Right lobe of liver (tissue), 6 donors: ENCODE measurements around the gene ANXA3. TPM values are rescaled to one million over a fixed set of nuclear protein-coding genes. Genes with fewer than 3 reads are reported as not detected.

Experiments
- ATAC-seq, 4 donors: fragments of 200-7000 bp; cut with Tn5 transposase; one replicate each; pipeline ENCODE4 v1.9.1; 2020; ENCODE audit warnings: mild to moderate bottlenecking in 4 of 4, moderate library complexity in 4 of 4
- DNase-seq, 3 donors: peaks; one replicate each; pipeline ENCODE4 v3.0.0-alpha.2; 2020
- H3K27ac ChIP-seq, 3 donors: fragments of 200-600 bp; one replicate each; pipeline ENCODE4 v1.8.0; 2022
- H3K27me3 ChIP-seq, 2 donors: fragments of 200-600 bp; one replicate each; pipeline ENCODE4 v1.8.0; 2022
- H3K36me3 ChIP-seq, 4 donors: fragments of 200-600 bp; sonication (generic) in 1 of 4; one replicate each; pipeline versions ENCODE4 v1.5.1 to v1.8.0; 2017 to 2022; ENCODE audit warnings: control low read depth in 1 of 4
- H3K4me1 ChIP-seq, 4 donors: fragments of 200-600 bp; sonication (generic) in 1 of 4; one replicate each; pipeline versions ENCODE4 v1.5.1 to v1.8.0; 2017 to 2022; ENCODE audit warnings: control low read depth in 1 of 4
- H3K4me3 ChIP-seq, 3 donors: fragments of 200-600 bp; one replicate each; pipeline ENCODE4 v1.8.0; 2022
- H3K9me3 ChIP-seq, 4 donors: fragments of 200-600 bp; sonication (generic) in 1 of 4; one replicate each; pipeline versions ENCODE4 v1.5.1 to v1.8.0; 2017 to 2022; ENCODE audit warnings: control low read depth in 1 of 4
- CTCF ChIP-seq, 4 donors: fragments of 200-600 bp in 3 of 4; fragments of 450-650 bp in 1 of 4; IDR thresholded peaks; one replicate each; pipeline versions ENCODE4 v1.5.1 to v1.8.0; 2016 to 2022; ENCODE audit warnings: antibody characterized with exemption in 4 of 4, mild to moderate bottlenecking in 2 of 4
- POLR2A ChIP-seq: fragments of 450-650 bp; IDR thresholded peaks from one replicate; pipeline ENCODE4 v1.6.1; 2017; ENCODE audit warnings: antibody characterized with exemption, mild to moderate bottlenecking
- WGBS: methylation state at CpG from one replicate; pipeline ENCODE4 v1.1.6; 2018; ENCODE audit warnings: low coverage, low lambda C conversion rate; ENCODE audit not compliant: insufficient coverage; ENCODE audit errors: missing lambda C conversion rate; 5-methylcytosine and 5-hydroxymethylcytosine counted together
- intact Hi-C, 2 donors: fragments of 100-400 bp; cut with DNase I; formaldehyde crosslinking; loops; one replicate each; pipeline versions ENCODE4 v1.11.2 to v1.14.1; 2022
- total RNA-seq, 6 experiments: library from RNA; depleted of rRNA in 2 of 6; stranded (reverse); fragments of >200 nt in 2 of 6; fragmentation: NEBNext Ultra II Directional in 3 of 6; extraction: Animal tissue kit (Norgen Biotek cat#: 25700) in 3 of 6; gene quantifications; one replicate each; pipeline versions ENCODE4 v1.1.0 to v1.2.4, GENCODE V29; 2016 to 2023
- donor health status: DM: no; HTN: yes; CAD: no.
- donor health status: DM: no; HTN: no; CAD: no.
- donor health status: DM: no; HTN: no; CAD: no.
- donor health status: DM: no; HTN: yes; CAD: no.
- donor health status: DM: no; HTN: yes; CAD: no.

The ANXA3 gene
- total RNA-seq, 6 experiments from 2014 or later, result 0.95 to 3.4 (median 2.0) TPM

DNA sequence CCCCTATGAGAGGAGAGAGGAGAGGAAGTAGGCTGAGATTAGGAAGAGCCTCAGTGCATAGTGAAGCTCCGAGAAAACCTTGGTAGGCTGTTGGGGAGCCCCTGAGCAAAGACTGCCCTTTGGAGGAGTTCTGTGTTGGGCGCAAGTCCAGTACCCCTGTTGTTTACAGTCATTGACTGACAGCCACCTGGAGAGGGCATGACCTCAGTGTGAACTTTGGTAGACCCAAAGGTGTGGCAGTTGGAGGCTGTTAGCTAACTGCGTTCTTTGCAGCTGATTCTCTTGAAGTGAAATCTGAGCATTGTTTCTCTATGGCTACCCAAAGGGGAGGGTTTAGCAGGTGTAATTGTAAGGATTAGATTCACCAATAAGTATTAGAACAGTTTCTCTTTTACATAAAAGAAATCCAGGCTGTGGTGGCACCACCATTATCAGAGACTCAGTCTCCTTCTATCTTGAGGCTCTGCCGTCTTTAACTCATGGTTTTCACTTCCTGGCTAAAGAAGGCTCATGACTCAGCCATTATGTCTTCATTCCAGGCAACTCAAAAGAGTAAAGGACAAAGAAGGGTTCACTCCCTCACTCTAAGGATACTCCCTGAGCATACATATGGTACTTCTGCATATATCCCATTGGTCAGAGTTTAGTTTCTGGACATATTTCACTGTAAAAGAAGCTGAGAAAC, 33.4 kb downstream of the ANXA3 start:
- TF ChIP-seq CTCF (IDR thresholded peaks at IDR 0.05) (no peak), POLR2A (no peak)
- no peak overlapping the region for H3K27ac ChIP-seq
- H3K36me3 ChIP-seq, result no peaks in the 10 kb centered on the region
- no peaks in the 10 kb centered on the region for H3K9me3 ChIP-seq
- no peak overlapping the region for H3K4me3 ChIP-seq
- H3K4me1 ChIP-seq, result no peaks in the 10 kb centered on the region
- intact Hi-C loops, result no loop called here
- ATAC-seq (peak; percentile 45 to 89 (median 76)), DNase-seq (peak in 2 of 3 donors; percentile 22 to 49)
- H3K27me3 ChIP-seq, result no peaks in the 10 kb centered on the region
- whole genome bisulfite sequencing, result 55% methylated on average over 3 of the region's 4 CpGs

DNA sequence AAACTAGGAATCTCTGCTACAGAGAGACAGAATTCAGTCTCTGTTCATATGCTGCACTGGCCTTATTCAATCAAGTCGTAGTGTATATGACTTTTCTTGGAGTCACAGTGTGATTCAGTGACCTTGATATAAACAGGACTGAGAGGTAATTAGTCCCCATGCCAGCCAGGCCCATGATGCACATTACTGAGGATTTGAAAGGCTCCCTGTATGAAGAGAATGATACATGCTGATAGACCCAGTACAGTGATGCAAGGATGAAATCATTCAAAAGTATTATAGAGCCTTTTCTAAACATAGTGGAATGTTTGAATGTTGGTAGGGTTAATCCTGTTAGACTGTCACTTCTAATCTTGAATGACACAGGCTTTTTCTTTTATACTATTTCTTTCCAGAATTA, 34.1 kb downstream of the ANXA3 start:
- Histone ChIP-seq H3K36me3 (no peaks in the 10 kb centered on the region), H3K4me1 (no peaks in the 10 kb centered on the region), H3K9me3 (no peaks in the 10 kb centered on the region), H3K27me3 (no peaks in the 10 kb centered on the region), H3K27ac (no peak overlapping the region), H3K4me3 (no peak overlapping the region)
- TF ChIP-seq CTCF (IDR thresholded peaks at IDR 0.05) (no peak), POLR2A (no peak)
- ATAC-seq, result no peak
- DNase-seq, result no peak
- intact Hi-C loops, result no loop called here
- WGBS, result 33% methylated on average over 1 of the region's 1 CpG

DNA sequence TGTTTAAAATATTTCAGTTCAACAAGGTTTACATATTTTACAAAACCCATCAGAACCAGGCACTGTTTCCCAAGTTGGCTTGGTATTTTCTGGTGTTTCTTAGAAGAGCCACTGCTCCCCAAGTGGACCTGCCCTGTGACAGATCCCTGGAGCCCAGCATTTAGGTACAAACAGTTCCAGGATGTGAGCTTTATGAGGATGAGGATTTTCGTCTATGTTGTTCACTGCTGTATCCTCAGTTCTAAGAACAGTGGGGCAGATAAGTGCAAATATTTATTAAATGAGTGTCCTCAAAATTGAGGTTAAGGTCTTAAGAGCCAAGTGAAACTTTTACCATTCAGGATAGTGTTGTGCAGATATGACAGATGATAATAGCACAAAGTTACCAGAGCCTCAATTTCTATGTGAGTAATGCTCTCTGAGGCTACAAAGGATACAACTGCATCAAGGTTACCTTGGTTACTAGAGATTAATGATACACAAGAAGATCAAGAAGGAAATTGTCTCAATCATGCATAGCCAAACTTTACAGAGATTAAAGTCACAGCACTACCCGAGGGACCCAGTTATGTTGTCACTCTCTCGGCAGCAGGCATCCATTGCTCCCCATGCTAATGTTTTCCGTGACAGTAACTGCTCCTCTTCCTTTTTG, 37.5 kb downstream of the ANXA3 start:
- H3K4me3 ChIP-seq, result no peak overlapping the region
- H3K9me3 ChIP-seq, result no peaks in the 10 kb centered on the region
- no peaks in the 10 kb centered on the region for H3K4me1 ChIP-seq
- H3K27me3 ChIP-seq, result no peaks in the 10 kb centered on the region
- no peak overlapping the region for H3K27ac ChIP-seq
- H3K36me3 ChIP-seq, result no peaks in the 10 kb centered on the region
- ATAC-seq, result no peak
- no peak for DNase-seq
- WGBS, result 53% methylated on average over 4 of the region's 4 CpGs
- intact Hi-C loops, result no loop called here
- TF ChIP-seq CTCF (IDR thresholded peaks at IDR 0.05) (no peak), POLR2A (no peak)

DNA sequence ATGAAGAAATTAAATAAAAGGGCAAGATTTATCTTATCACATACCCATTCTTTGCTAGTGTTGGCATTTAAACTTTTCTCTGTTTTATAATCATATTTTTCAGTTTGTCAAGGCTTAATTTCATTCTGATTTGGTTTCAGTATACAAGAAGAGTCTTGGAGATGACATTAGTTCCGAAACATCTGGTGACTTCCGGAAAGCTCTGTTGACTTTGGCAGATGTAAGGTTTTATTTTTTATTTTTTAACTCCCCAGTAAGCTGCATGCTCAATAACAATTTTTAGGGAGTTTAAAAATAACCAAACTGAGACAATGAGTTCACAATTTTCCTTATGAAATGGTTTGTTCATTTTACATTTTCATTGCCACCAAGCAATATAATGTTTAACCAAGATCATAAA, 39.8 kb downstream of the ANXA3 start:
- no peaks in the 10 kb centered on the region for H3K4me1 ChIP-seq
- intact Hi-C loops, result no loop called here
- H3K9me3 ChIP-seq, result no peaks in the 10 kb centered on the region
- H3K27me3 ChIP-seq, result no peaks in the 10 kb centered on the region
- ATAC-seq (no peak), DNase-seq (no peak)
- H3K4me3 ChIP-seq, result no peak overlapping the region
- TF ChIP-seq POLR2A, result no peak
- TF ChIP-seq CTCF (IDR thresholded peaks at IDR 0.05), result no peak
- no peaks in the 10 kb centered on the region for H3K36me3 ChIP-seq
- H3K27ac ChIP-seq, result no peak overlapping the region
- WGBS, result 41% methylated on average over 2 of the region's 2 CpGs
